Duodenal mucosa (tissue), 2 donors: ENCODE measurements around the gene C6orf58.

Experiments used
- H3K27ac ChIP-seq: one replicate; pipeline ENCODE4 v1.7.0; 2013; ENCODE audit warnings: low read depth, low read length
- H3K27me3 ChIP-seq, 2 donors: one replicate each; pipeline ENCODE4 v1.7.0; 2013; ENCODE audit warnings: low read length in 2 of 2, control low read depth in 1 of 2; ENCODE audit not compliant: insufficient read depth in 2 of 2, control insufficient read depth in 1 of 2
- H3K36me3 ChIP-seq, 2 donors: one replicate each; pipeline ENCODE4 v1.7.0; 2013; ENCODE audit warnings: low read length in 2 of 2, control low read depth in 1 of 2; ENCODE audit not compliant: insufficient read depth in 2 of 2, control insufficient read depth in 1 of 2
- H3K4me1 ChIP-seq, 2 donors: one replicate each; pipeline ENCODE4 v1.7.0; 2013; ENCODE audit warnings: low read length in 2 of 2, control low read depth in 1 of 2; ENCODE audit not compliant: insufficient read depth in 2 of 2, control insufficient read depth in 1 of 2
- H3K4me3 ChIP-seq, 2 donors: one replicate each; pipeline ENCODE4 v1.7.0; 2013; ENCODE audit warnings: low read length in 2 of 2, low read depth in 1 of 2
- H3K9ac ChIP-seq, 2 donors: one replicate each; pipeline ENCODE4 v1.7.0; 2013; ENCODE audit warnings: low read length in 2 of 2, low read depth in 1 of 2
- H3K9me3 ChIP-seq, 2 donors: one replicate each; pipeline ENCODE4 v1.7.0; 2013; ENCODE audit warnings: low read length in 2 of 2, control low read depth in 1 of 2; ENCODE audit not compliant: control insufficient read depth in 1 of 2

The C6orf58 gene

DNA sequence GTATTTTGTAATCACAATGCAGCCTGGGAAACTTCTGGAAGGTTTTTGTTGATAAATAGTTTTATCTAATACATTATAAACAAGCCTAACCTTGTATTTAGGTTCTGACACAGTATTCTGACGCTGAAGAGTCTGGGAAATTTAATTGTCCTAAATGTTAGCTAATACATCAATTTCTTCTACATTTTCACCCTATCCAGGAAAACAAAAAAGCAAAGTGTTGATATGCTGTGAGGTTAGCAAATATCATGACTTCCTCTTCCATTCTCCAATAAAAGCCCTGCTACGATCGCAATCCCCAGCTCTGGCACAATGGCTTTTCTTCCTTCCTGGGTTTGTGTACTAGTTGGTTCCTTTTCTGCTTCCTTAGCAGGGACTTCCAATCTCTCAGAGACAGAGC lies at the start of gene C6orf58:
Gene C6orf58, plus strand, starts transcription at position 301 of the 400 bp plus-strand sequence. Its CDS starts 12 bp downstream, at position 313.
- H3K27me3 ChIP-seq = no peaks in the 10 kb centered on the region
- no peak within 1 kb of the TSS for H3K4me3 ChIP-seq
- no peak within 1 kb of the TSS for H3K9ac ChIP-seq
- H3K36me3 ChIP-seq = no peaks in the 10 kb centered on the region
- no peaks in the 10 kb centered on the region for H3K4me1 ChIP-seq
- H3K9me3 ChIP-seq = no peaks in the 10 kb centered on the region
- H3K27ac ChIP-seq = no peak within 1 kb of the TSS

DNA sequence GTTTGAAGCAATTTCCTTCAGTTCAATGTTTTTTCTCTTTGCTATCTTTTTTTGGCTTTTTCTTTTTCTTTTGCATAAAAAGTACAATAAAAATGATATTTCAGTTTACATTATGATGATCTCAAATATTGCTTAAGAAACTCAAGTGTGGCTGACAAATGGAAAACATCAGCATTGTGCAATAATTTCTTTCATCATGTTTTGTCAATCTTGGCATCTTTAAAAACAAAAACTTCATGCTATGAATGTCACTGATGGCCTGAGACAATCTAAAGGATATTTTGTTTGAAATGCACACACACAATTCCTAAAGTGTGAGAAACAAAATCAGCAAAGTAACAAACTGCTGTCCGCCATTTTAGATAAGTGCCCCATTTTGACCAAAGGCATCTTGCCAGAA lies 44.0 kb upstream of the C6orf58 start:
- no peak overlapping the region for H3K4me3 ChIP-seq
- no peaks in the 10 kb centered on the region for H3K9me3 ChIP-seq
- H3K36me3 ChIP-seq = no peaks in the 10 kb centered on the region
- H3K9ac ChIP-seq = no peak overlapping the region
- no peak overlapping the region for H3K27ac ChIP-seq
- H3K27me3 ChIP-seq = peaks cover 0 to 2% of the 10 kb centered on the region in 2 donors
- no peaks in the 10 kb centered on the region for H3K4me1 ChIP-seq

DNA sequence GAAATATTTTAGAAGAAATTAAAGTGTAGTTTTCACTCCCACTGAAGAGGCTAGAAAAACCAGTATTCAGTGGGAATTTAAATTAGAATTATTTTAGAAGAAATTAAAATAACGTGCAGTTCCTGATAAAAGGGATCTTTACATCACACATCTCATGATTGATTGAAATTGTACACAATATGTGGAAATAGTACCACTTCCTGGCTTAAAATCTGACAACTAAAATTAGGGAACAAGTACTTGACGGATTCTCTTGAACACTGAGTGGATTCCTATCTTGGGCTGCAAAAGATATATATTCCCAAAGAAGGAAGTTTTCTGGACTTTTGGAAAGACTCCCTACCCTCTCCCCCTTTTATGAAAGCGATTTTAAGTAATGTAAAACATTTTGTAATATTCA lies 43.2 kb upstream of the C6orf58 start:
- Histone ChIP-seq H3K4me3 (no peak overlapping the region), H3K4me1 (no peaks in the 10 kb centered on the region), H3K27me3 (peaks cover 0 to 2% of the 10 kb centered on the region in 2 donors), H3K27ac (no peak overlapping the region), H3K9ac (no peak overlapping the region), H3K9me3 (no peaks in the 10 kb centered on the region), H3K36me3 (no peaks in the 10 kb centered on the region)

DNA sequence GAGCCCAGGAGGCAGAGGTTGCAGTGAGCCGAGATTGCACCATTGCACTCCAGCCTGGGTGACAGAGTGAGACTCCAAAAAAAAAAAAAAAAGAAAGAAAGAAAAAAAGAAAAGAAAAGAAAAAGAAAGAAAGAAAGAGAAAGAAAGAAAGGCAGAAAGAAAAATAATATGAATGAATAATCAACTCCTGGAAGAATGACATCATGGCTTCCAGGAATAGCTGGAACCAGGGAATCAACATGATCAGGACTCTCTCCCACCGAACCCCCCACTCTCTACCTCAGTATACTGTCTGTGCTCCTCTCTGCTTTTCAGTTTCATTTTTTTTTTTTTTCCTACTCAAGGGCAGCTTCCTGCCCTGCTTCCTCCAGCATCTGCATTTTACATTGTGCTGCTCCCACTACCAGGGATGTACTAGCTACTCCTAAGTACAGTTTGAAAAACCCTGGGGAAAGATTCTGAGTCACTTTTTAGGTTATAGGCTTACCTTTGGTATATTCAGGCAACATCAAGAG lies 38.2 kb upstream of the C6orf58 start:
- no peaks in the 10 kb centered on the region for H3K4me1 ChIP-seq
- no peaks in the 10 kb centered on the region for H3K36me3 ChIP-seq
- no peak overlapping the region for H3K27ac ChIP-seq
- H3K9ac ChIP-seq = no peak overlapping the region
- no peak overlapping the region for H3K4me3 ChIP-seq
- no peaks in the 10 kb centered on the region for H3K9me3 ChIP-seq
- H3K27me3 ChIP-seq = no peaks in the 10 kb centered on the region

DNA sequence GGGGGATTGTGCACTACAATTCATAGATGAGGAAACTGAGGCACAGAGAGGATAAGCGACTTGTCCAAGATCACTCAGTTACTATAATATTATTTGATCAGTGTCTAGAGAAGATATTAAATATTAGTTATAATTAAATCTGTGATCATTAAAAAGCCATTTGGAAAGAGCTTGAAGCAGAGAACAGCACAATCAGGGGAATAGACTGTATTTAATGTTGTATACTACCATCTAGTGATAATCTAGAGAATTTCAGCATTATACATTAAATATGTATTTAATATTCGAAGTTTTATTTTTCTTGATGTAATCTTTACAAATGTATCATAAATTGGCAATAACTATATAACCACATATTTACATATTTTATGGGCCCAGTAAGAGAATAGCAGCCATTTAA lies 37.7 kb upstream of the C6orf58 start:
- H3K4me3 ChIP-seq = no peak overlapping the region
- H3K4me1 ChIP-seq = no peaks in the 10 kb centered on the region
- no peaks in the 10 kb centered on the region for H3K36me3 ChIP-seq
- H3K27me3 ChIP-seq = no peaks in the 10 kb centered on the region
- H3K9me3 ChIP-seq = no peaks in the 10 kb centered on the region
- no peak overlapping the region for H3K27ac ChIP-seq
- no peak overlapping the region for H3K9ac ChIP-seq

DNA sequence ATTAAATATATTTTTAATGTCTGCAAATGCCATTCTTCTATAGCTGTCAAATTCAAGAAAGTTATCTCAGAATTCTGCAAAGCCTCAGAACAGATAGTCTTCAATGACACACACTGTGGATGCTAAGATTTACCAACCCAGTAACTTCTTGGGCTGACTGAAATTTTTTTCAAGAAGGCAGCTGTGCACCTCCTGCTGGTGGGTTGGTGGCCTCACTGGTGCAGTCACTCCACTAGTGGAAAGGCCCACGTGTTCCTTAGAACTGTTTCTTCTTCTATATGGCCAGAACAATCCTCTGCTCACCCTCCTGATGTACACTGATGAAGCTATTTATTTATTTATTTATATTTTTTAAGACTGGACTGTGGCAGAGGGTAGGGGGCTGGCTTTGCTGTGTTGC lies 29.8 kb upstream of the C6orf58 start:
- Histone ChIP-seq H3K27me3 (no peaks in the 10 kb centered on the region), H3K36me3 (no peaks in the 10 kb centered on the region), H3K4me3 (no peak overlapping the region), H3K4me1 (no peaks in the 10 kb centered on the region), H3K27ac (no peak overlapping the region), H3K9ac (no peak overlapping the region), H3K9me3 (no peaks in the 10 kb centered on the region)

DNA sequence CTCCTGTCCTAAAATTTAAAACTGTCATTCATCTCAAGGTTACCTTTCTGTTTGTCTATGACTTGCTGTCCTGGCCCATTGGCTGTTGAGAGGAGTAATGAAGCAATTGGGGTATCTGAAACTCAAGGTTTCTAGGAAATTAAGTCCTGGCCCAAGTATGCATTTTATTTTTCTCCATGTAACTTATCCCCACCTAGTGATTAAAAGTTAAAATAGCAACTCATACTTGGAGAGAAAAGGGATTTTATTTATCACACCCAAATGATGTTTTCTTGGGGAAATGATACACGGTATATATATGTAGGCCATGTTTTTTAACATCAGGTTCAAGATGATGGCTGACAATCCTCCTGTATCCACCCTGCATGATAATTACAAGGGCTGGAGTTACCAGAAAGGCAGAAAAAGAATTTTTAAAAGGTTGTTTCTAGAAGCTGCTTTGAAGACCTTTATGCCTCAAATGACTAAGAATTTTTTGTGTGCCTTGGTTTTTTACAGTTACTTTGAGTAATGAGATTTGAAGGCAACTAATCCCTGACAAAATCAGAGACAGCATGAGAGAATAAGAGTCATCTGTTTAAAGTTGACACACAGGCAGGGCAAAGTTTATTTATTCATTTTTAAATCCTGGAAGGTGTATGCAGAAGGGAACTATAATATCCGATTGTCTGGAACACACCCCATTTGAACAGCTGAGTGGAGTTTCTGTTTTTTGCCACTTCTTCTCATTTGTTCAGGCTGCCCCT lies 28.9 kb upstream of the C6orf58 start:
- H3K9ac ChIP-seq = no peak overlapping the region
- no peak overlapping the region for H3K4me3 ChIP-seq
- no peak overlapping the region for H3K27ac ChIP-seq
- H3K9me3 ChIP-seq = no peaks in the 10 kb centered on the region
- H3K27me3 ChIP-seq = no peaks in the 10 kb centered on the region
- no peaks in the 10 kb centered on the region for H3K36me3 ChIP-seq
- no peaks in the 10 kb centered on the region for H3K4me1 ChIP-seq

DNA sequence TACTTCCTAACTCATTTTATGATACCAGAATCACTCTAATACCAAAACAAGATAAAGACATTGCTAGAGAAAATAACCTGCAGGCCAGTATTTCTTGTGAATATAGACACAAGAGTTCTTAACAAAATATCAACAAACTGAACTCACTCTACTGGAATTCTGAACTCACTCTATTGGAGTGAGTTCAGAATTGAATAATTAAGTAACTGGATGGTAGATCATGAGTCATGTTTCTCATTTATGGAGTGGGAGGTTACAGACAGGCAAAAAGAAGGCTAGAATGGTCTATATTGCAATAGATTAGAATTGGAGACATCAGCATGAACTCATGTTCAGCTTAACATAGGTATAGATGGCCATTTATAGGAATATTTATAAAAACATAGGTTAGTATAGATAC lies 26.6 kb upstream of the C6orf58 start:
- H3K4me1 ChIP-seq = no peaks in the 10 kb centered on the region
- H3K27ac ChIP-seq = no peak overlapping the region
- no peak overlapping the region for H3K4me3 ChIP-seq
- no peaks in the 10 kb centered on the region for H3K36me3 ChIP-seq
- no peak overlapping the region for H3K9ac ChIP-seq
- no peaks in the 10 kb centered on the region for H3K9me3 ChIP-seq
- no peaks in the 10 kb centered on the region for H3K27me3 ChIP-seq

DNA sequence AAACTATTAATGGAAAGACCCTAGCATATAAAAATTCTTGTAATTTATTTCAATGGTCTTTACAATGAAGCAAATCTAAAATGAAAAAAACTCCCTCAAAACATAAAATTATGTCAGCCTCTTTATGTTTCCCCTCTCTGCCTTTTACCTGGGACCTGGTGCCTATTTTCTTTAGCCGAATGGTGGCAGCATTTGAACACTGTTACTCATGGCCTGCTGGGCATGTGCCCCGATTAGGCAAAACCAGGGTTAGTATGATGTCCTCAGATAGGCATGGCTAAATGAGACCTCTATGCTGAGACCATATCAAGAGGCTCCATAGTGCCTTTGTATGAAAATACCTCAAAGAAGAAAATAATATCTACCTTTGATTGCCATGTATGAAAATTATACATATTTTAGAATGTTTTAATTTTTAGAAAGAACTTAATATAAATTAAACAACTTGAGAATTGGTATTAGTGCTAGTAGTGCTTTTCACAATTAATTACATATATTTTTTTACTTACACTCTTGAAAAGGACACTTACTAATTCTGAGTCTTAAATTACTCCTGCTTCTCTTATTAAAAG lies 22.5 kb upstream of the C6orf58 start:
- Histone ChIP-seq H3K9me3 (no peaks in the 10 kb centered on the region), H3K27me3 (no peaks in the 10 kb centered on the region), H3K9ac (no peak overlapping the region), H3K27ac (no peak overlapping the region), H3K4me3 (no peak overlapping the region), H3K36me3 (no peaks in the 10 kb centered on the region), H3K4me1 (no peaks in the 10 kb centered on the region)

DNA sequence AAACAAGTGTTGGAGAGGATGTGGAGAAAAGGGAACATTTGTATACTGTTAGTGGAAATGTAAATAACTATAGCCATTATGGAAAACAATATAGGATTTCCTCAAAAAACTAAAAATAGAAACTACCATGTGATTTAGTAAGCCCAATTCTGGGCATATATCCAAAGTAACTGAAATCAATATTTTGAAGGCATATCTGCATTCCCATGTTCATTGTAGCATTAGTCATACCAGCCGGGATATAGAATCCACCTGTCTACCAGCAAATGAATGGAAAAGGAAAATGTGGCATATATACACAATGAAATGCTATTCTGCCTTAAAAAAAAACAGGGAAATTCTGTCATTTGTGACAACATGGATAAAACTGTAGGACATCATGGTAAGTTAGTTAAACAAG lies 15.3 kb upstream of the C6orf58 start:
- H3K4me3 ChIP-seq = no peak overlapping the region
- H3K9ac ChIP-seq = no peak overlapping the region

More for the DNA sequence above, 15.3 kb upstream of the C6orf58 start:
- Histone ChIP-seq H3K9me3 (no peaks in the 10 kb centered on the region), H3K27me3 (no peaks in the 10 kb centered on the region), H3K4me1 (no peaks in the 10 kb centered on the region), H3K36me3 (no peaks in the 10 kb centered on the region), H3K27ac (no peak overlapping the region)
